Activated naive CD8-positive, alpha-beta T cell treated with anti-CD3 and anti-CD28 coated beads for 36 hours (primary cell): Measurements from ENCODE around the gene COTL1. TPM values are rescaled to one million over a fixed set of nuclear protein-coding genes. Genes with fewer than 3 reads are reported as not detected.

ENCODE experiments used
- DNase-seq: peaks from one replicate; pipeline ENCODE4 v3.0.0; 2021
- H3K27ac Mint-ChIP-seq: one replicate; pipeline ENCODE4 v1.8.0; 2022; ENCODE audit warnings: mild to moderate bottlenecking, moderate library complexity, mixed read lengths
- H3K27me3 Mint-ChIP-seq: one replicate; pipeline ENCODE4 v1.8.0; 2022; ENCODE audit warnings: mild to moderate bottlenecking, mixed read lengths
- H3K36me3 Mint-ChIP-seq: one replicate; pipeline ENCODE4 v1.8.0; 2021; ENCODE audit warnings: mild to moderate bottlenecking, mixed read lengths
- H3K4me1 Mint-ChIP-seq: one replicate; pipeline ENCODE4 v1.8.0; 2021; ENCODE audit warnings: mixed read lengths
- H3K4me3 Mint-ChIP-seq: one replicate; pipeline ENCODE4 v1.8.0; 2022; ENCODE audit warnings: mild to moderate bottlenecking, moderate library complexity, mixed read lengths
- H3K9me3 Mint-ChIP-seq: one replicate; pipeline ENCODE4 v1.8.0; 2022; ENCODE audit warnings: mixed read lengths
- total RNA-seq, 2 experiments: library from RNA; stranded (reverse); gene quantifications; one replicate each; pipeline ENCODE4 v1.2.3, GENCODE V29; 2021

Gene COTL1
- total RNA-seq, 2 experiments from 2014 or later = 588 to 605 TPM

DNA sequence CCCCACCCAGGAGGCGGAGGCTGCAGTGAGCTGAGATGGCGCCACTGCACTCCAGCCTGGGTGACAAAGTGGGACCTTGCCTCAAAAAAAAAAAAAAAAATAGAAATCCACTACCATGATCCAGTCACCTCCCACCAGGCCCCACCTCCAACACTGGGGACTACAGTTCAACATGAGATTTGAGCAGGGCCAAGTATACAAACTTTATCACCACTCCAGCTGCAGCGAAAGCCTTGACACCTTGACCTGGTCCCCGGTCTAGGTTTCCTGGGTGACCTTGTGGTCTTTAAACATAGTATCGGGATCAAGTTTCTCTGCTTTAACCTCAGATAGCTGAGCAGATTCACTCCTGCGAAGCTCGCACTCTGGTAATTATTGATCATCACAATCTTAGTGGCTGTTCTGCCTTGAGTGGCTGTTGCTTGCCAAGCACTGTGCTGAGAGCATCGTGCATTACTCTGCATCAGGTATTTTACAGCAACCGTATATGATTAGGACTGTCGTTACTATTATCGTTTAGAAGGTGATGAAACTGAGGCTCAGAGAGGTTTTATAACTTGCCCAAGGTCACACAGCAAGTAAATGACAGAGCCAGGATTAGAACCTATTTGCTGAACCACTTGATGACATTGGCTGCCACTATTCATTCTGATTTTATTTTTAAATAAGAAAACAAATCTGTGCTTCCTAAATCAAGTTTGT is 63.1 kb downstream of the COTL1 start:
- peak overlapping the region; percentile 88 for H3K4me3 Mint-ChIP-seq
- DNase-seq = no peak
- peaks cover 33% of the 10 kb centered on the region for H3K36me3 Mint-ChIP-seq
- H3K27ac Mint-ChIP-seq = peak overlapping the region; percentile 89
- H3K9me3 Mint-ChIP-seq = no peaks in the 10 kb centered on the region
- H3K27me3 Mint-ChIP-seq = no peaks in the 10 kb centered on the region
- H3K4me1 Mint-ChIP-seq = peaks cover 40% of the 10 kb centered on the region

GRCh38 chr16:84553873-84554399 is 63.9 kb downstream of the COTL1 start:
- peak overlapping the region; percentile 89 for H3K27ac Mint-ChIP-seq
- H3K27me3 Mint-ChIP-seq = no peaks in the 10 kb centered on the region
- H3K4me3 Mint-ChIP-seq = peak overlapping the region; percentile 88
- H3K36me3 Mint-ChIP-seq = peaks cover 39% of the 10 kb centered on the region
- peaks cover 45% of the 10 kb centered on the region for H3K4me1 Mint-ChIP-seq
- H3K9me3 Mint-ChIP-seq = no peaks in the 10 kb centered on the region
- DNase-seq = peak; percentile 50

- Mint-ChIP-seq H3K27me3 (no peaks in the 10 kb centered on the region), H3K4me3 (peak overlapping the region; percentile 88), H3K4me1 (peaks cover 54% of the 10 kb centered on the region), H3K27ac (peak overlapping the region; percentile 85), H3K36me3 (peaks cover 47% of the 10 kb centered on the region), H3K9me3 (no peaks in the 10 kb centered on the region)
- no peak for DNase-seq
These were observed 65.7 kb downstream of the COTL1 start for GRCh38 chr16:84552135-84552534.

DNA sequence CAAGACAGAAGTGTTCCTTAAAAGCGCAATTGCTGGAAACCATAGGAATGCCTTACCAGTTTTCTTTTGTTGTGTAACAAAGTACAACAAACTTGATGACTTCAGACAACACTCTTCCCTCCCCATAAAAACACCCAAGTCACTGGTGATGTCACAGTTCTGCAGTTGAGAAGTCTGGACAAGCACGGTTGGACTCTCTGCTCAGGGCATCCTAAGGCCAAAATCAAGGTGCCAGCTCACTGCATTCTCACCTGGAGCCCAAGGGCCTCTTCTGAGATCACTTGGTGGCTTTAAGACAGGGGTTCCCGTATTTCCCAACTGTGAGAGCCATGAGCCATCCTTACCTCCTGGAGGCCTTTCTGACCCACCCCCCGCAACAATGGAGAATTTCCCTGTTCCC is 67.8 kb downstream of the COTL1 start:
- peaks cover 61% of the 10 kb centered on the region for H3K36me3 Mint-ChIP-seq
- H3K9me3 Mint-ChIP-seq = no peaks in the 10 kb centered on the region
- peaks cover 64% of the 10 kb centered on the region for H3K4me1 Mint-ChIP-seq
- DNase-seq = no peak
- H3K27me3 Mint-ChIP-seq = no peaks in the 10 kb centered on the region
- H3K27ac Mint-ChIP-seq = peak overlapping the region; percentile 96
- H3K4me3 Mint-ChIP-seq = peak overlapping the region; percentile 84

- Mint-ChIP-seq H3K4me3 (peak overlapping the region; percentile 84), H3K36me3 (peaks cover 63% of the 10 kb centered on the region), H3K4me1 (peaks cover 62% of the 10 kb centered on the region), H3K27me3 (no peaks in the 10 kb centered on the region), H3K9me3 (no peaks in the 10 kb centered on the region), H3K27ac (peak overlapping the region; percentile 96)
- peak; percentile 62 for DNase-seq
These were observed 68.7 kb downstream of the COTL1 start for GRCh38 chr16:84548971-84549844.

DNA sequence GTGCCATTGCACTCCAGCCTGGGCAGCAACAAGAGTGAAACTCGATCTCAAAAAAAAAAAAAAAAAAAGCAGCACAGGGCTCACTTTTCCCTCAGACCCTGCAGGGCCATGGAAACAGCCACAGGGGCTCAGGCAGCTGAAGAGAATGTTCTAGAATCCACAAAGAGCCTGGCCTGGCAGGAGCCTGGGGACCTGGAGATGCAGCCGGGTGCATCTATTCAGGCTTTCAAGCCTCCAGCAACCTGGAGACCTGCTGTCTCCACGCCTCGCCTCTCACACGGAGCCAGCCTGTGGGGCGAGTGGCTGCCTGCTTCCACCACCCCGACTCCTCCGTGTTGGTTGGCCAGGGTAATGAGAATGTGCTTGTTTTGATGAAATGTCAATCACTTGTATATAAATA is 69.4 kb downstream of the COTL1 start:
- peaks cover 59% of the 10 kb centered on the region for H3K36me3 Mint-ChIP-seq
- peaks cover 59% of the 10 kb centered on the region for H3K4me1 Mint-ChIP-seq
- H3K27me3 Mint-ChIP-seq = no peaks in the 10 kb centered on the region
- peak overlapping the region; percentile 84 for H3K4me3 Mint-ChIP-seq
- no peak for DNase-seq
- H3K9me3 Mint-ChIP-seq = no peaks in the 10 kb centered on the region
- peak overlapping the region; percentile 96 for H3K27ac Mint-ChIP-seq

DNA sequence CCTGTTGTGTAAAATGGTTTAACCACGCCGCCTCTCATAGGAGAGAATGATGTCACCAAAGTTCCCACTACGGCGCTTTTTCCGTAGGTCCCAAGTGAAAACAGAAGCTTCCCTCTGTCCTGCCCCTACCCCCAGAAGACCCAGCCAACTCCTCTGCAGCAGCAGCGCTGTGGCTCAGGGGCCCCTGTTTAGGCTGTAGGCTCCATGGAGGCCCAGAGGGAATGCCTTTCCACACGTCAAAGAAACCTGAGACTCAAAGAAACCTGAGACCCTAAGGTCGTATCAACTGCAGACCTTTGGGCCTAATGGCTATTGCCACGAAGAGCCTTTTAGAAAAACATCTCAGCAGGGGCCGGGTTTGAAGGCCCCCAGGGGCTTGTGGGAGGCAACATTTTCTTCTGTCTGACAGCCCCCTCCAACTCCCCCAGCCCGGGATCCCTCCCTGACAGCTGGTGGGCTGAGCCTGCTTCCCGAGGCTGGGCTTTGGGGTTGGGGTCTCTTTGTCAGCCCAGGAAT is 70.3 kb downstream of the COTL1 start:
- peaks cover 51% of the 10 kb centered on the region for H3K36me3 Mint-ChIP-seq
- peaks cover 56% of the 10 kb centered on the region for H3K4me1 Mint-ChIP-seq
- no peaks in the 10 kb centered on the region for H3K9me3 Mint-ChIP-seq
- peak overlapping the region; percentile 84 for H3K4me3 Mint-ChIP-seq
- peak overlapping the region; percentile 96 for H3K27ac Mint-ChIP-seq
- peak; percentile 63 for DNase-seq
- no peaks in the 10 kb centered on the region for H3K27me3 Mint-ChIP-seq

DNA sequence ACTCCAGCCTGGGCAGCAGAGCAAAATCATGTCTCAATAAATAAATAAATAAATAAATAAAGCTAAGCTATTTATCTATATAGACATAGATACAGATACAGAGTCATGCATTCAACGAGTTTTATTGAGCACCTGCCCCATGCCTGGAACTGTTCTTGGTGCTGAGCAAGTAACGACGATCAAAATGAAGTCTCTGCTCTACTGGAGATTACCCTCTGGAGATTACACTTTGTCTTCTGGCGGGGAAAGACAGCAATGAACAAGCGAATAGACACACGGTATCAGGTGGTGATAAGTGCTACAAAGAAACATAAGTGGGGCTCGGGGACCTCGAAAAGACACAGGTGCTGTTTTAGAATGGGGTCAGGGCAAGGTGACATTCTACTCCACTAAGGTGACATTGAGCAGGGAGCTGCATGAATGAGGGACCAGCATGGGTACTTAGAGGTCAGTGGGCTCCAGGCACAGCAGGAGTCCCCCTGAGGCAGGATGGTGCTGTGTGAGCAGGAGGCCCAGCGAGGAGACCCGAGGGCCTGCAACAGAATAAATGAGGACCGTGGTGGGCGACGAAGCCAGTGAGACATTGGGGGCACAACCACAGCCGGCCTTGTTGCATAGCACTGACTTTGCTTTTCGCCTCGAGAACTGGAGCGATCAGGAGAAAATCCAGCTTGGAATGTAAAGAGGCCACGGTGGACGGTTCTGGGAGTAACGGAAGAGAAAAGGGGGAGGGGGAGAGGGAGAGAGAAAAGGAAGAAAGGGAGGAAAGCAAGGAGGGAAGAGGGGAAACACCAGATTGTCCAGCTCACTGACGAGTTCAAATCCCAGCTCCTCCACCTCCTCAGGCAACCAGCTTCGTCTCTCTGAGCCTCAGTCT is 71.0 kb downstream of the COTL1 start:
- Mint-ChIP-seq H3K9me3 (no peaks in the 10 kb centered on the region), H3K4me1 (peaks cover 50% of the 10 kb centered on the region), H3K4me3 (peak overlapping the region; percentile 84), H3K27me3 (no peaks in the 10 kb centered on the region), H3K27ac (peak overlapping the region; percentile 96), H3K36me3 (peaks cover 45% of the 10 kb centered on the region)
- no peak for DNase-seq

DNA sequence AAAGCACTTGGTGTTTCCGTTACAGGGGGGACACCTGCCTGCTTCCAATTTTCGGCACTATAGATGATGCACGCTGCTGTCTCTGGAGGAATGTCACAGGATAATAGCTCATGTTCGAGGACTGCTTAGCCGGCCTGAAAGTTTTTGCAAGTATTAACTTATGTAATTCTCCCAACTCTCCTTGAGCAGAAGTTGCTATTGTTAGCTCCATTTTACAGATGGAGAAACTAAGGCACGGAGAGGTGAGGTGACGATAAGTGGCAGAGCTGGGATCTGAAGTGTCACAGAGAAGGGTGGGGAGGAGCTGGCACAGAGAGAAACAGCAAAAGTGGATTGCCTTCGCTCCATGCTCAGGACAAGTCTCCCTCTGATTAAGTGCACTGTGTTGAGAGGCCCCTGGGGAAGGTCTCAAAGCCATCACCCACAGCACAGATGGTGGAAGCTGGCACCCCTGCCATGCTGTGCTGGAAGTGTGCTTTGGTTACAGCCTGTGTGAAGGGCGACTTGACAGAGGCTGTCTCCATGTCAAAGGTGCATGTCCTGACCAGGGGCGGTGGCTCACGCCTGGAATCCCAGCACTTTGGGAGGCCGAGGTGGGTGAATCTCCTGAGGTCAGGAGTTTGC is 72.7 kb downstream of the COTL1 start:
- no peaks in the 10 kb centered on the region for H3K27me3 Mint-ChIP-seq
- DNase-seq = no peak
- H3K9me3 Mint-ChIP-seq = no peaks in the 10 kb centered on the region
- peak overlapping the region; percentile 66 for H3K27ac Mint-ChIP-seq
- peaks cover 34% of the 10 kb centered on the region for H3K36me3 Mint-ChIP-seq
- peak overlapping the region; percentile 18 for H3K4me3 Mint-ChIP-seq
- peaks cover 44% of the 10 kb centered on the region for H3K4me1 Mint-ChIP-seq

DNA sequence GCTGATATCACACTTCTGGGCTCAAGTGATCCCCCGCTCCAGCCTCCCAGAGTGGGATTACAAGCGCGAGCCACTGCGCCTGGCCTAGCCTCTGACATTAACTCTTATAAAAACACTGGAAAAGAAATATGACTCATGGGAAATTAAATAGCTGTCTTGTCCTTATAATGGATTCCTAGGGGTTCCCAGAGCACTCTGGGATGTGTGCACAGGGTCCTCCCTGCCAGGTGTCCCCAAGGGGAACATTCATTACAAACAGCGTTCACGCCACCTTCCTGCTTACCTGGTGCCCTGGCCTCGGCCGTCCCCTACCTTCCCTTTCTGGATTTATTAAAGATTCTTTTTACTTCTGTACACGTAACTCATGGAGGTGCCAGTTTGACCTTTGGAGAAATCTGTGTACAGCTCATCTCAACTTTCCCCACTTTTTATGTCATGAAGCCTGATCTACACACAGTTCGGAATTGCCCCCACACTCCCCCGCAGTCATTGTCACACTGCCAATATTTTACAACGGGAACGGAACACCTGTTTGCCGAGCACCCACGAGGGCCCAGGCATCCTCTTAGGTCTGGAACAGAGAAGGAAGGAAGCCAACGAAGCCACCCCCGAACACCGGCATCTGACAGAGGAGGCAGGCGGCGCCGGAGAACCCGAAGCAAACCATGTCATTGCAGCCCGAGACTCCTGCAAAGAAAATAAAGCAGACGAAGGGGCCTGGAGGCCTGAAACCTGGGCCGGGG is 73.7 kb downstream of the COTL1 start:
- peak overlapping the region; percentile 79 for H3K27ac Mint-ChIP-seq
- peak overlapping the region; percentile 52 for H3K4me3 Mint-ChIP-seq
- peaks cover 38% of the 10 kb centered on the region for H3K4me1 Mint-ChIP-seq
- peak; percentile 60 for DNase-seq
- H3K27me3 Mint-ChIP-seq = no peaks in the 10 kb centered on the region
- H3K9me3 Mint-ChIP-seq = no peaks in the 10 kb centered on the region
- peaks cover 28% of the 10 kb centered on the region for H3K36me3 Mint-ChIP-seq

DNA sequence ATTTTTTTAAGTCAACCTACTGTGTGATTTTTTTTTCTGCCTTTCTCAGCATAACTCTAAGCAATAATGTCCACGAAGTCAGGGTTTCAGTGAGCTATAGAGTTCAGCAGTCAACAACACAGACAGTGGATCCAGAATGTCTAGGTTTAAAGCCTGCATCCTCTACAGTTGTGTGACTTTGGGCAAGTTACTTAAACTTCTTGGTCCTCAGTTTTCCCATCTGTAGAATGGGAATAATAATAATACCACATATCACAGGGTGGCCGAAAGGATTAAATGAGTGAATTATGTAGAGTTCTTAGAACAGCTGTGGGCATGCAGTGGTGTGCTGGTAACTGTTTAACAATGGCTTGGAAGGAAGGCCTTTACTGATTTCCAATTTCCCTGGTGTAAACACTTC is 74.6 kb downstream of the COTL1 start:
- DNase-seq = no peak
- H3K4me1 Mint-ChIP-seq = peaks cover 36% of the 10 kb centered on the region
- H3K9me3 Mint-ChIP-seq = no peaks in the 10 kb centered on the region
- peaks cover 24% of the 10 kb centered on the region for H3K36me3 Mint-ChIP-seq
- H3K27ac Mint-ChIP-seq = no peak overlapping the region
- H3K27me3 Mint-ChIP-seq = no peaks in the 10 kb centered on the region
- H3K4me3 Mint-ChIP-seq = no peak overlapping the region

DNA sequence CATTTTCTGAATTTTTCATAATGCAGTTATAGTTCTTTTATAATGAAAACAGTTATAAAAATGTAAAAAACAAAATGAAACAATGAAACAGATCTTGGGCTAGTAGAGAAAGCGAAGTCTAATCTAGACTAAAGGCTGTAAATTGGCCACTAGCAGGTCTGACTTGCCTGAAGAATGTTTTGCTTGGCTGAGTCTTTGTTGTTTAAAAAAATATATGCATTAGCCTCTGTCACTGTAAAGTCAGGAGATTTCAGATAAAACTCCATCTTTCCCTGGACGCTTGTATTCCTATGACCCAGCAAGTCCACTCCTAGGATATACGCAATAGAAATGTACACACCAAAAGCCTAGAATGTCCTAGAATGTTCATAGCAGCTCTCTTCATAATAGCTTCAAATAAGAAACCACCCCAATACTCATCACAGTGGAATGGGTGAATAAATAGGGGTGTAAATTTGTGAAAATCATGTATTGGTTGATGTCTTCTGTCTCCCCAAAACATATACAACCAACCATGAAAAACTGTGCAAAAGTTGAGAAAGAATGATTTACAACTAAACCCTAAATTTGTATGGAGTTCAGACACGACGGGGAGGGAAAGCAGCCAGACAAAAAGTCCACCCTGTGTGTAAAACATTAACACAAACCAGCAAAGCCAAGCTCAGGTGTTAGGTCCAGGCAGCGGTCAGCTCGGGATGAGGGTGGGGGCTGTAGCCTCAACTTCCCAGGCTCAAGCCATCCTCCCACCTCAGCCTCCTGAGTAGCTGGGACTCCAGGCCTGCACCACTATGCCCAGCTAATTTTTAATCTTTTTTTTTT is 75.7 kb downstream of the COTL1 start:
- peaks cover 19% of the 10 kb centered on the region for H3K36me3 Mint-ChIP-seq
- DNase-seq = no peak
- H3K27ac Mint-ChIP-seq = no peak overlapping the region
- H3K4me3 Mint-ChIP-seq = no peak overlapping the region
- H3K4me1 Mint-ChIP-seq = peaks cover 32% of the 10 kb centered on the region
- no peaks in the 10 kb centered on the region for H3K9me3 Mint-ChIP-seq
- no peaks in the 10 kb centered on the region for H3K27me3 Mint-ChIP-seq

GRCh38 chr16:84540194-84540593 is 77.7 kb downstream of the COTL1 start:
- no peaks in the 10 kb centered on the region for H3K27me3 Mint-ChIP-seq
- no peak overlapping the region for H3K4me3 Mint-ChIP-seq
- no peaks in the 10 kb centered on the region for H3K9me3 Mint-ChIP-seq
- peaks cover 7% of the 10 kb centered on the region for H3K36me3 Mint-ChIP-seq
- H3K27ac Mint-ChIP-seq = no peak overlapping the region
- H3K4me1 Mint-ChIP-seq = peaks cover 17% of the 10 kb centered on the region
- no peak for DNase-seq
